GM19193 (cell line): ENCODE data around the gene KRTAP2-4.
"Not testable (repeated sequence)": the region's sequence is repeated elsewhere in the genome, so short reads cannot be mapped to it uniquely, and the experiment has no call there.

Source experiments
- POLR2A ChIP-seq: IDR thresholded peaks from 4 replicates; pipeline ENCODE4 v1.6.1; 2011; ENCODE audit not compliant: insufficient read depth, insufficient read length; ENCODE audit errors: extremely low read depth

KRTAP2-4 gene

DNA sequence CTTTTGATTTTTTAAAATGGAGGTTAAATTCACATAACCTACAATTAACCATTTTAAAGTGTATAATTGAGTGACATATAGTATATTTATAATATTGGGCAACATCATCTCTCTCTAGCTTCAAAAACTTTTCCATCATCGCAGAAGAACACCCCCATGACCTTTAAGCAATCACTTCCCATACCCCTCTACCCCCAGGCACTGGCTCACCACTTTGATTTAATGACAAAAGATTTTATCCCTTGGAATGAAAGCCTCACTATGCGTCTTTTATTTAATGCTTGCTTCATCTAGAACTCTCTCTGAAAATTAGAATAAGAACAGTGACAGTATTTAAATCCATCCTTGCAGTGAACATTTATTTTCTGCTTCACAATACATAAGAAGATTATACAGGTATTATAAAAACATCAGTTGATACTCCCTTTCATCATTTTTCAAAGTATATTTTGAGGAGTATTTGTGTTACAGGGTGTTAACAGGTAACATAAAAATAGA is 27.8 kb downstream of the KRTAP2-4 start:
- TF ChIP-seq POLR2A, result no peak

DNA sequence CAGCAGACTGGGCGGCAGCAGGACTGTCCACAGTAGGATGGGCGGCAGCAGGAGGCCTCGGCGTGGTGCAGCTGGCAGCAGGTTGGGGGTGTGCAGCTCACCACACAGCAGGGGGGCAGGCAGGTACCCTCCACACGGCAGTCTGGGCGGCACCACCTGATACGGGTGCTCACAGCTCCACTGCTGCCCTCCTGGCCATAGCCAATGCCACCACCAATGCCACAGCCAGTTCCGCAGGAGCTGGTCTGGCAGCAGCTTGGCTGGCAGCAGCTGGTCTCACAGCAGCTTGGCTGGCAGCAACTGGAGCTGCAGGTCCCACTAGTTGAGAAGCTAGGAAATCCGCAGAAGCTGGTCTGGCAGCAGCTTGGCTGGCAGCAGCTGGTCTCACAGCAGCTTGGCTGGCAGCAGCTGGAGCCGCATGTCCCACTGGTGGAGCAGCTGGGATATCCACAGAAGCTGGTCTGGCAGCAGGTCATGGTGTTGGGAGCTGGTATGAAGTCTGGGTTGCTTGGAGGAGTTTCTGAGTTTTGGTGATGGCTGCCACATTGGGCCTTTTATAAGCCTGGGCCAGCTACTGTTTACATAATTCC is 31.2 kb downstream of the KRTAP2-4 start, which contains the start of gene KRTAP1-3:
TSS of gene KRTAP1-3 (minus strand) at position 529 of the 590 bp plus-strand sequence. CDS start at position 476, 53 bp downstream.
- TF ChIP-seq POLR2A, result not testable (repeated sequence)

DNA sequence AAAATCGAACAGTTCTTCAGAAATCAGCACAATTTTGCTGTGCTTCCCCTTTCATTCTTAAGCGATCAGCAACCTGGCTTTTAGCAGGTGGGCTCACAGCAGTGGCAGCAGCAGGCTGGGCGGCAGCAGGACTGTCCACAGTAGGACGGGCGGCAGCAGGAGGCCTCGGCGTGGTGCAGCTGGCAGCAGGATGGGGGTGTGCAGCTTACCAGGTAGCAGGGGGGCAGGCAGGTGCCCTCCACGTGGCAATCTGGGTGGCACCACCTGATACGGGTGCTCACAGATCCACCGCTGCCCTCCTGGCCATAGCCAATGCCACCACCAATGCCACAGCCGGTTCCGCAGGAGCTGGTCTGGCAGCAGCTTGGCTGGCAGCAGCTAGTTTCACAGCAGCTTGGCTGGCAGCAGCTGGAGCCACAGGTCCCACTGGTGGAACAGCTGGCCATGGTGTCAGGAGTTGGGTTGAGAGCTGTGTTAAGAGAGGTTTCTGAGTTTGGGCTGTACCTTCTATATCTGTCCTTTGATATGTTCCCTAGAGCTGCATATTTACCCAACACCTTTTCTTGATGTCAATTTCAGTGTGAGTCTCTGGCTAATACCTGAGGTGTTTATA is 35.9 kb downstream of the KRTAP2-4 start, which contains the start of gene KRTAP1-4:
TSS of gene KRTAP1-4 (minus strand) at position 563 of the 613 bp plus-strand sequence. CDS start at position 446, 117 bp downstream.
- no peak for TF ChIP-seq POLR2A

DNA sequence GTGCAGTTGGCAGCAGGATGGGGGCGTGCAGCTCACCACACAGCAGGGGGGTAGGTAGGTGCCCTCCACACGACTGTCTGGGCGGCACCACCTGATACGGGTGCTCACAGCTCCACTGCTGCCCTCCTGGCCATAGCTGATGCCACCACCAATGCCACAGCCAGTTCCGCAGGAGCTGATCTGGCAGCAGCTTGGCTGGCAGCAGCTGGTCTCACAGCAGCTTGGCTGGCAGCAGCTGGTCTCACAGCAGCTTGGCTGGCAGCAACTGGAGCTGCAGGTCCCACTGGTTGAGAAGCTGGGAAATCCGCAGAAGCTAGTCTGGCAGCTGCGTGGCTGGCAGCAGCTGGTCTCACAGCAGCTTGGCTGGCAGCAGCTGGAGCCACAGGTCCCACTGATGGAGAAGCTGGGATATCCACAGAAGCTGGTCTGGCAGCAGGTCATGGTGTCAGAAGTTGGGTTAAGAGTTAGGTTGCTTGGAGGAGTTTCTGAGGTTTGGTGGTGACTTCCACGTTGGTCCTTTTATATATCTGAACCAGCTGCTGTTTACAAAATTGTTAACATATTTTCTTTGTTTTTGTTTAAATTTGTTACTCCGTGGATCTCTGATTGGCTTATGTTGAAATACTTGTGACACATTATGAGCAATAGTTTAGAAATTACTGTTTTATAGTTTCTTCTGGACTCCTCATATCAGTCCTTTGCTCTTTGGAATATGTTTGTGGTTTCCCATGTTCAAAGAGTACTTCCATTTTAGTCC is 38.8 kb downstream of the KRTAP2-4 start, which contains the start of gene KRTAP1-5:
TSS of gene KRTAP1-5 (minus strand) at position 494 of the 757 bp plus-strand sequence. CDS start at position 441, 53 bp downstream.
- TF ChIP-seq POLR2A, result no peak

DNA sequence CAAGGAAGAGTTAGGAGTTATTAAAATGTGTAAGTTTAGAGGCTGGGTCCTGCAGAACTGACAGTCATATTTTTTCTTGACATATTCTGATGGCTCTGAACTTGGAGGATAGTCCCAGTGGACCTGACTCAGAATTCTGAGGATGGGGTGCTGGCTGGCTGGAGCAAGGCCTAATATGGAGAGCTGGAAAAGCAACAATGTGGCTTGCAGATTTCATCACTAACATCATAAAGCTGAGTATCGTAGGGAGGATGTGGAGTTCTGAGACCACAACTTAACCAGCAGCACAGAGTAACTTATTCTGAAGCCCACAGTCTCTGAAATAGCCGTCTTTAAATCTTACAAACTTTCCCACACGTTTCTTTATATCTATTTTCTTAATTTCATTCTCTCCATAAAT is 41.0 kb downstream of the KRTAP2-4 start:
- no peak for TF ChIP-seq POLR2A

DNA sequence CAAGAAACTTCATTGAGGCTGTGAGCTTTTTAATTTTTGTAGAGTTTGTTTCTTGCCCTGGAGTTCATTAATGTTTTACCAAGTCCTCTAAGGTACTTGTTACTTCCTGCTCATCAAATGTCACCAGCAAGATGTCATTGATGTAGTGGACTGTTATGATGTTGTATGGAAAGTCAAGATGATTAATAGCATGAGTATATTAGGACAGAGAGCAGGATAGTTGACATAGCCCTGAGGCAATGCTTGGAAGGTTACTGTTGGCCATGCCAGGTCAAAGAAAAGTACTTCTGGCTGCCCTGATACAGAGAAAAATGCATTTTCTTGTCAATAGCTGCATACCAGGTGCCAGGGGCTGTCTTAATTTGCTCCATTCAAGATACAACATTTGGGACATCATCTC is 45.3 kb downstream of the KRTAP2-4 start:
- TF ChIP-seq POLR2A, result no peak

DNA sequence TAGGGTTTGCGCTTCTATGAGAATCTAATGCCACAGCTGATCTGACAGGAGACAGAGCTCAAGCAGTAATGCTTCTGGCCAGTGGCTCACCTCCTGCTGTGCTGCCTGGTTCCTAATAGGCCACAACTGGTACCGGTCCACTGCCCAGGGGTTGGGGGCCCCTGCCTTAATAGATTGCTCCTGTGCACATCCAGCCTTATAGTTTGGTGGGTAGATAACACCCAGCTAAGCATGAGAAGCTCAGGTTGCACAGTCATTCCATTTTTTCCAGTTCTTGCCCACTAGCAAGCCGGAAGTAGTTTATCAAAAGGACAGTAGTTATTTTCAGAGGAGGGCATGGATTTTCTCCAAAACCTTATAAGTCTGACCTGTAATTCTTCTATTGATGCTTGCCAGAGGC is 46.3 kb downstream of the KRTAP2-4 start:
- no peak for TF ChIP-seq POLR2A

DNA sequence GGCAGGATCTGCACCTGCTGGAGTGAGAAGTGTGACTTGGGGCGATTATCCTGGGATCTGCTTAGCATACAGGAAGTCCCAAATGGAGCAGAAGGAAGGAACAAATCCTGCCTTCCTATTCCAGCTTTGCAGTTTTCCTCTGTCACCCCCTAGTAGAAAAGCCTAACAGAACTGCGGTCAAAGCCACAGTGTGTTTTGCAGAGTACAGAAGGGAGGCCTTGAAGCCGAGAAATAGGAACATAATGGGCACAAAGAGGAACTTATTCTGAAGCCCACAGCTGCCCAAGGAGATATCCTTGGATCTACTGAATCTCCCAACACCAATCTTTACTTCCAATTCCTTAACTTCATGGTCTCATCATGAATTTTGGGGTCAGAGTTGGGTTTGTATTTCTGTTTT is 47.1 kb downstream of the KRTAP2-4 start:
- TF ChIP-seq POLR2A, result no peak

DNA sequence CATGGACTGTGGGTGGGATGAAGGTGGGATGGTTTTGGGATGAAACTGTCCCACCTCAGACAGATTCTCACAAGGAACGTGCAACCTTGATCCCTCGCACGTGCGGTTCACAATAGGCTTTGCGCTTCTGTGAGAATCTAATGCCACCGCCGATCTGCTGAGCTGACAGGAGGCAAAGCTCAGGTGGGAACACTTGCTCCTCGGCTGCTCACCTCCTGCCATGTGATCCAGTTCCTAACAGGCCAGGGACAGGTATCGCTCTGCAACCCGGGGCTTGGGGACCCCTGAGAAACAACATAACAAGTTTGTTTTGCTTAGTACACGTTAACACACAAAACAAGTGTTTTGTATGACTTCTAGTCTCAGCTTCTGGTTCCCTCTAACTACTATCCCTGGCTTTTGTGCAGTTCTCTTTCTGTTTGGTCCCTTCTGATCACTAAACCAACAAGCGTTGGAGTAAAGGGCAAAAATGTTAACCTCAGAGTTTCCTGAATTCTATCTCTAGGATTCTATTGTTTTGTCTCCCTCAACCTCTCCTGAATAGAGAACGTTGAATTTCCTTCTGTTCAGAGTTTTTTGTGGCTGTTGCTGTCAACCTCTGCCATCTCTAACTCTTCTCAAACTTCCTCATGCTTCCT is 49.0 kb downstream of the KRTAP2-4 start:
- no peak for TF ChIP-seq POLR2A

DNA sequence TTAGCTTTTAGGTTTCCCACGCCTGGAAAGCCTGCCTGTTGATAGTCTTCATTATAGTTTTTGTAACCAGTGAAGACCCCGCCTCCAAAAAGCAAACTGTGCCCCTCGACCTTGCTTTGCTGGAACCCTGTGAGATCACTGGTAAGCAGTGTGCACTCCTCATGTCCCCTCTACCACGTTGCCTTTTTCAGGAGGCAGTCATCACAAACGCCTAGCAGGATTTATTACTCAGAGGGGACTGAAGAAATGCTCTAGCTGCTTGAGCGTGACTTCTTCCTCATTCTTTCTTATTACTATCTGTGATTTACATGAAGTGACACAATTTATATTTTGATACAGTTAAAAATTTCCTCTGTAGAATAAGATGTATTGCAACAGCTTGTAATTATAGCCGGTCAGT is 50.2 kb downstream of the KRTAP2-4 start:
- TF ChIP-seq POLR2A, result no peak
